ENCODE results near the gene COIL.

DNA sequence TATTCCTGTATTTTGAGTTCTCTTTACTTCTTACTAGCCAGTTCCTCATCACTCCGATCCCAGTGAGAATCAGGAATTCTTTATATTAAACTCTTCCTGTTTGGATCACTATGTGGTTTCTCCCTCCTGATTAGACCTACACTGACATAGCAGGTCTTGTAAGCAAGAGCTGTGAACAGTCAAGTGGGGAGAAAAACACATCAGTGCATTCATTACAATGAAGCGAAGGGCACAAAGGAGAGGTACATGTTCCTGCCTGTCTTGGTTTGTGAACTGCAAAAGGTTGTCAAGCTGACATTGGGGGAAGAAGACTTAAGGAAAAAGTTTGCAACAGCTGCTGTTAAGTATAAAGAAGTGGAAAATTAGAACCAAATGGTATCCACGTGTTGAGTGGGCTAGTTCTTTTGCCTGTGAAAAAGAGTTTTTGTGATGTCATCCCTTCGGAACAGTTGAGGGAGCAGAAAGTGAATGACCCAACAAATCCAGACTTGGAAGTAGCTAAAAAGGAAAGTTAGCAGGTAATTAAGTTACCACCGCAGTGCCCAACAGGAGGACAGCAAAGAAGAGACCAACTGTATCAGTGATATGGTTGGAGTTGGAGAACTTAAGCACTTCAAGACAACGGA is 24.0 kb downstream of the COIL start:
- TF ChIP-seq POLR2AphosphoS5 (IDR thresholded peaks at IDR 0.05), result no peak
- TF ChIP-seq, protein P1, sequence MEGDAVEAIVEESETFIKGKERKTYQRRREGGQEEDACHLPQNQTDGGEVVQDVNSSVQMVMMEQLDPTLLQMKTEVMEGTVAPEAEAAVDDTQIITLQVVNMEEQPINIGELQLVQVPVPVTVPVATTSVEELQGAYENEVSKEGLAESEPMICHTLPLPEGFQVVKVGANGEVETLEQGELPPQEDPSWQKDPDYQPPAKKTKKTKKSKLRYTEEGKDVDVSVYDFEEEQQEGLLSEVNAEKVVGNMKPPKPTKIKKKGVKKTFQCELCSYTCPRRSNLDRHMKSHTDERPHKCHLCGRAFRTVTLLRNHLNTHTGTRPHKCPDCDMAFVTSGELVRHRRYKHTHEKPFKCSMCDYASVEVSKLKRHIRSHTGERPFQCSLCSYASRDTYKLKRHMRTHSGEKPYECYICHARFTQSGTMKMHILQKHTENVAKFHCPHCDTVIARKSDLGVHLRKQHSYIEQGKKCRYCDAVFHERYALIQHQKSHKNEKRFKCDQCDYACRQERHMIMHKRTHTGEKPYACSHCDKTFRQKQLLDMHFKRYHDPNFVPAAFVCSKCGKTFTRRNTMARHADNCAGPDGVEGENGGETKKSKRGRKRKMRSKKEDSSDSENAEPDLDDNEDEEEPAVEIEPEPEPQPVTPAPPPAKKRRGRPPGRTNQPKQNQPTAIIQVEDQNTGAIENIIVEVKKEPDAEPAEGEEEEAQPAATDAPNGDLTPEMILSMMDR (IDR thresholded peaks at IDR 0.05), result no peak
- TF ChIP-seq POLR2A (IDR thresholded peaks at IDR 0.05), result no peak
